Tibial nerve (tissue), 4 donors: ENCODE data around the gene TBRG4.

Experiments used
- CTCF ChIP-seq, 5 experiments: fragments of 200-600 bp in 3 of 5; fragments of 450-650 bp in 2 of 5; sonication (generic) in 3 of 5; IDR thresholded peaks; one replicate each; pipeline ENCODE4 v1.5.1; 2016 to 2019; ENCODE audit warnings: antibody characterized with exemption in 5 of 5, mild to moderate bottlenecking in 3 of 5, moderate library complexity in 2 of 5
- EP300 ChIP-seq, 2 donors: sonication (generic); formaldehyde crosslinking; IDR thresholded peaks; one replicate each; pipeline ENCODE4 v1.6.1; 2017; ENCODE audit warnings: antibody characterized with exemption in 2 of 2, mild to moderate bottlenecking in 1 of 2
- POLR2A ChIP-seq, 2 donors: fragments of 450-650 bp; IDR thresholded peaks; one replicate each; pipeline ENCODE4 v1.6.1; 2017; ENCODE audit warnings: antibody characterized with exemption in 2 of 2, mild to moderate bottlenecking in 2 of 2, moderate library complexity in 2 of 2

GRCh38 chr7:45078125-45078681 is 33.3 kb downstream of the TBRG4 start:
- TF ChIP-seq POLR2A (IDR thresholded peaks at IDR 0.05) (no peak), EP300 (IDR thresholded peaks at IDR 0.05) (no peak), CTCF (IDR thresholded peaks at IDR 0.05) (no peak)
